Measurements from ENCODE around the gene MAP2K4. TPM values are rescaled to one million over a fixed set of nuclear protein-coding genes. Genes with fewer than 3 reads are reported as not detected.
A peak's percentile ranks its signal among the peaks of the same experiment; 100 is the strongest.

The MAP2K4 gene
- polyA plus RNA-seq, 2 of the 4 experiments (the other 2 are of a cell fraction) = 28.9 to 47.7 TPM

GRCh38 chr17:12057520-12057919 lies 36.8 kb downstream of the MAP2K4 start:
- no peak overlapping the region for H3K4me3 ChIP-seq
- no peak for TF ChIP-seq CHD4 (IDR thresholded peaks at IDR 0.05; ENCODE audit: borderline replicate concordance)
- no peak for TF ChIP-seq HEYL (CRISPR knock-in tag; IDR thresholded peaks at IDR 0.05)
- TF ChIP-seq USF2 (IDR thresholded peaks at IDR 0.05) = no peak
- TF ChIP-seq CHD2 (IDR thresholded peaks at IDR 0.05; ENCODE audit: low read length, partially characterized antibody) = no peak
- no peak for TF ChIP-seq FOXS1 (CRISPR knock-in tag; IDR thresholded peaks at IDR 0.05)
- TF ChIP-seq FOSB (CRISPR knock-in tag; IDR thresholded peaks at IDR 0.05) = no peak
- CTCF ChIA-PET = no interaction called here
- WGBS (ENCODE audit: missing lambda C conversion rate) = 97% methylated on average over 1 of the region's 1 CpG
- H3K9me3 ChIP-seq = no peaks in the 10 kb centered on the region
- POLR2A ChIA-PET = no interaction called here
- H3K27ac ChIP-seq = no peak overlapping the region
- FAIRE-seq (peak; percentile 51), DNase-seq (ENCODE audit: low read depth in 1 of 2, low spot score in 1 of 2) (no peak), ATAC-seq (no peak)
- H3K4me2 ChIP-seq = no peak overlapping the region
- H3K4me1 ChIP-seq = no peaks in the 10 kb centered on the region

- Histone ChIP-seq H3K4me3 (no peak overlapping the region), H3K9me3 (no peaks in the 10 kb centered on the region), H3K4me1 (no peaks in the 10 kb centered on the region), H3K27ac (no peak overlapping the region), H3K4me2 (no peak overlapping the region)
- ChIA-PET CTCF (no interaction called here), POLR2A (no interaction called here)
- ATAC-seq (no peak), FAIRE-seq (peak; percentile 89), DNase-seq (ENCODE audit: low read depth in 1 of 2, low spot score in 1 of 2) (no peak)
- no peak for TF ChIP-seq HOXB5 (CRISPR knock-in tag; IDR thresholded peaks at IDR 0.05)
- TF ChIP-seq POLR2A (IDR thresholded peaks at IDR 0.05; ENCODE audit: low read length) = no peak
- no peak for TF ChIP-seq RNF2 (IDR thresholded peaks at IDR 0.05; ENCODE audit: borderline replicate concordance, low read depth)
- TF ChIP-seq JUN (IDR thresholded peaks at IDR 0.05) = no peak
- no peak for TF ChIP-seq CBX2 (IDR thresholded peaks at IDR 0.05; ENCODE audit: borderline replicate concordance, low read depth)
- TF ChIP-seq HEYL (CRISPR knock-in tag; IDR thresholded peaks at IDR 0.05) = no peak
- no peak for TF ChIP-seq ZFP36 (IDR thresholded peaks at IDR 0.05; ENCODE audit: borderline replicate concordance, partially characterized antibody)
- no peak for TF ChIP-seq ATOH8 (CRISPR knock-in tag; IDR thresholded peaks at IDR 0.05; ENCODE audit: low read depth)
- TF ChIP-seq EHMT2 (IDR thresholded peaks at IDR 0.05; ENCODE audit: low read depth) = no peak
These were observed 37.9 kb downstream of the MAP2K4 start for GRCh38 chr17:12058535-12058934.

- DNase-seq (ENCODE audit: low read depth in 1 of 2, low spot score in 1 of 2) = no peak
- H3K4me3 ChIP-seq = no peak overlapping the region
- ATAC-seq = no peak
- ChIA-PET POLR2A (interaction anchor here (1.4 kb wide), 1 partner anchor 65 kb away, joined by 9 read pairs; the partner anchor contains the start of gene ZNF18), CTCF (interaction anchor here (2.0 kb wide), 1 partner anchor 12 kb away, joined by 4 read pairs; no protein-coding TSS in a partner anchor)
- no peaks in the 10 kb centered on the region for H3K4me1 ChIP-seq
- FAIRE-seq = no peak
- H3K4me2 ChIP-seq = no peak overlapping the region
- H3K27ac ChIP-seq = no peak overlapping the region
- TF ChIP-seq RAD21 (conservative IDR thresholded peaks at IDR 0.05 in 1 of 2, IDR thresholded peaks at IDR 0.05 in 1 of 2) = no peak
- no peak for TF ChIP-seq KDM5A (IDR thresholded peaks at IDR 0.05)
- no peak for TF ChIP-seq NR3C1 (IDR thresholded peaks at IDR 0.05)
- no peak for TF ChIP-seq KDM1A (IDR thresholded peaks at IDR 0.05; ENCODE audit: low read depth)
- no peak for TF ChIP-seq BCL3 (IDR thresholded peaks at IDR 0.05)
- TF ChIP-seq ZNF302 (CRISPR knock-in tag; IDR thresholded peaks at IDR 0.05) = no peak
- no peaks in the 10 kb centered on the region for H3K9me3 ChIP-seq
- WGBS (ENCODE audit: missing lambda C conversion rate) = 92% methylated on average over 3 of the region's 3 CpGs
These were observed 41.6 kb downstream of the MAP2K4 start for GRCh38 chr17:12062249-12062648.

Data from A549 (cell line).